Measurements from ENCODE around the gene ANKRD35.
A peak's percentile ranks its signal among the peaks of the same experiment; 100 is the strongest.
"Not testable (repeated sequence)": the region's sequence is repeated elsewhere in the genome, so short reads cannot be mapped to it uniquely, and the experiment has no call there.

The ANKRD35 gene

GRCh38 chr1:145885738-145886287, at the start of gene ANKRD35:
ANKRD35 (minus strand) TSS chr1:145885866; CDS start chr1:145885758, 108 bp downstream.
- DNase-seq = peak; percentile 74 to 98 (median 88)
- intact Hi-C loops (cut with DNase I) = no loop called here

- DNase-seq; intact Hi-C loops (cut with DNase I): not testable (repeated sequence)
Measured at GRCh38 chr1:145932522-145933009, 46.9 kb upstream of the ANKRD35 start.

GRCh38 chr1:145927916-145928643, 42.4 kb upstream of the ANKRD35 start:
- DNase-seq = no peak
- intact Hi-C loops (cut with DNase I) = loop anchor here (2.0 kb wide), 1 partner anchor 29 kb away; no protein-coding TSS in a partner anchor

GRCh38 chr1:145927063-145927886, 41.6 kb upstream of the ANKRD35 start, which contains the start of gene RBM8A:
RBM8A (minus strand) TSS chr1:145927484; CDS start chr1:145927426, 58 bp downstream.
- intact Hi-C loops (cut with DNase I) = loop anchor here (2.0 kb wide), 1 partner anchor 30 kb away; no protein-coding TSS in a partner anchor
- peak; percentile 88 to 99 (median 93) for DNase-seq

- DNase-seq = no peak
- intact Hi-C loops (cut with DNase I) = loop anchor here (2.0 kb wide), 1 partner anchor 30 kb away; no protein-coding TSS in a partner anchor
Measured at GRCh38 chr1:145926686-145927062, 41.0 kb upstream of the ANKRD35 start.

- no peak for DNase-seq
- intact Hi-C loops (cut with DNase I) = no loop called here
Measured at GRCh38 chr1:145922266-145922665, 36.6 kb upstream of the ANKRD35 start.

- DNase-seq; intact Hi-C loops (cut with DNase I): not testable (repeated sequence)
Measured at GRCh38 chr1:145920297-145920696, 34.6 kb upstream of the ANKRD35 start.

GRCh38 chr1:145918992-145919939, 33.6 kb upstream of the ANKRD35 start:
- intact Hi-C loops (cut with DNase I) = loop anchor here (2.0 kb wide), 1 partner anchor 38 kb away; no protein-coding TSS in a partner anchor
- peak in 9 of 10 donors; percentile 28 to 97 (median 42) for DNase-seq

GRCh38 chr1:145918144-145918991, 32.7 kb upstream of the ANKRD35 start, which contains the start of gene PEX11B:
PEX11B (minus strand) TSS chr1:145918717; CDS start chr1:145918688, 29 bp downstream.
- intact Hi-C loops (cut with DNase I) = loop anchor here (2.0 kb wide), 1 partner anchor 38 kb away; no protein-coding TSS in a partner anchor
- DNase-seq = peak; percentile 85 to 98 (median 91)

- no peak for DNase-seq
- intact Hi-C loops (cut with DNase I) = no loop called here
Measured at GRCh38 chr1:145917595-145917994, 31.9 kb upstream of the ANKRD35 start.

- intact Hi-C loops (cut with DNase I) = no loop called here
- DNase-seq = no peak
Measured at GRCh38 chr1:145916745-145917144, 31.1 kb upstream of the ANKRD35 start.

GRCh38 chr1:145912128-145912641, 26.5 kb upstream of the ANKRD35 start:
- DNase-seq = no peak
- intact Hi-C loops (cut with DNase I) = loop anchor here (5.0 kb wide), 2 partner anchors 60 to 65 kb away; partner anchors contain the start of gene NUDT17

GRCh38 chr1:145908653-145909052, 23.0 kb upstream of the ANKRD35 start:
- intact Hi-C loops (cut with DNase I) = loop anchor here (1.0 kb wide), 1 partner anchor 16 kb away; no protein-coding TSS in a partner anchor
- DNase-seq = no peak

GRCh38 chr1:145906954-145907753, 21.5 kb upstream of the ANKRD35 start:
- intact Hi-C loops (cut with DNase I) = no loop called here
- no peak for DNase-seq

- no peak for DNase-seq
- intact Hi-C loops (cut with DNase I) = no loop called here
Measured at GRCh38 chr1:145901312-145902021, 15.8 kb upstream of the ANKRD35 start.

- intact Hi-C loops (cut with DNase I) = no loop called here
- no peak for DNase-seq
Measured at GRCh38 chr1:145898756-145899155, 13.1 kb upstream of the ANKRD35 start.

GRCh38 chr1:145897969-145898368, 12.3 kb upstream of the ANKRD35 start:
- DNase-seq = no peak
- intact Hi-C loops (cut with DNase I) = no loop called here

All from posterior cingulate gyrus (tissue), 11 donors.